Esophagus squamous epithelium (tissue), 4 donors: ENCODE measurements around the gene KICS2.

Experiments
- POLR2A ChIP-seq, 4 donors: fragments of 450-650 bp; IDR thresholded peaks; one replicate each; pipeline ENCODE4 v1.6.1; 2017; ENCODE audit warnings: antibody characterized with exemption in 4 of 4, mild to moderate bottlenecking in 4 of 4, moderate library complexity in 3 of 4
- TF ChIP-seq, protein P1 (sequence below), 6 experiments: fragments of 450-650 bp in 4 of 6; fragments of 200-600 bp in 2 of 6; sonication (generic) in 2 of 6; IDR thresholded peaks; one replicate each; pipeline ENCODE4 v1.5.1; 2016 to 2019; ENCODE audit warnings: antibody characterized with exemption in 6 of 6, mild to moderate bottlenecking in 4 of 6, moderate library complexity in 4 of 6

GRCh38 chr12:64252681-64253080 is 30.6 kb upstream of the KICS2 start:
- TF ChIP-seq, protein P1, sequence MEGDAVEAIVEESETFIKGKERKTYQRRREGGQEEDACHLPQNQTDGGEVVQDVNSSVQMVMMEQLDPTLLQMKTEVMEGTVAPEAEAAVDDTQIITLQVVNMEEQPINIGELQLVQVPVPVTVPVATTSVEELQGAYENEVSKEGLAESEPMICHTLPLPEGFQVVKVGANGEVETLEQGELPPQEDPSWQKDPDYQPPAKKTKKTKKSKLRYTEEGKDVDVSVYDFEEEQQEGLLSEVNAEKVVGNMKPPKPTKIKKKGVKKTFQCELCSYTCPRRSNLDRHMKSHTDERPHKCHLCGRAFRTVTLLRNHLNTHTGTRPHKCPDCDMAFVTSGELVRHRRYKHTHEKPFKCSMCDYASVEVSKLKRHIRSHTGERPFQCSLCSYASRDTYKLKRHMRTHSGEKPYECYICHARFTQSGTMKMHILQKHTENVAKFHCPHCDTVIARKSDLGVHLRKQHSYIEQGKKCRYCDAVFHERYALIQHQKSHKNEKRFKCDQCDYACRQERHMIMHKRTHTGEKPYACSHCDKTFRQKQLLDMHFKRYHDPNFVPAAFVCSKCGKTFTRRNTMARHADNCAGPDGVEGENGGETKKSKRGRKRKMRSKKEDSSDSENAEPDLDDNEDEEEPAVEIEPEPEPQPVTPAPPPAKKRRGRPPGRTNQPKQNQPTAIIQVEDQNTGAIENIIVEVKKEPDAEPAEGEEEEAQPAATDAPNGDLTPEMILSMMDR (IDR thresholded peaks at IDR 0.05): no peak
- no peak for TF ChIP-seq POLR2A (IDR thresholded peaks at IDR 0.05)
